ENCODE data around the gene C16orf96.

GRCh38 chr16:4624015-4624826, 68.1 kb downstream of the C16orf96 start, which contains the start of gene MGRN1:
- peak; percentile 99 for TF ChIP-seq CTCF (IDR thresholded peaks at IDR 0.05; ENCODE audit: borderline replicate concordance, extremely low read depth, low read length, poor library complexity, severe bottlenecking)
- no peak for TF ChIP-seq EZH2 (IDR thresholded peaks at IDR 0.05; ENCODE audit: borderline replicate concordance, low read depth, low read length, severe bottlenecking)
